HepG2 (cell line): ENCODE data around the gene MXI1. TPM values are rescaled to one million over a fixed set of nuclear protein-coding genes. Genes with fewer than 3 reads are reported as not detected.

Experiments used
- ATAC-seq: fragments of 200-7000 bp; cut with Tn5 transposase; 3 replicates; pipeline ENCODE4 v1.9.1; 2020; ENCODE audit warnings: mild to moderate bottlenecking, moderate library complexity
- BruUV-seq: library from RNA; stranded (reverse); fragments of 400-500 nt; replicated peaks from 2 replicates; lab custom pipeline; 2021; lab: Mats Ljungman, UMichigan
- CTCF ChIA-PET: fragments of 300-600 bp; formaldehyde crosslinking; extraction: SDS; loops from one replicate; lab custom pipeline; 2021; ENCODE audit warnings: low total read pairs, inconsistent platforms, low intra/inter-chr PET ratio; lab: Yijun Ruan, JAX
- POLR2A ChIA-PET: fragments of 350-600 bp; sonication (Branson Sonifier 250); formaldehyde crosslinking; loops from one replicate; lab custom pipeline; 2020; ENCODE audit warnings: antibody characterized with exemption, inconsistent platforms; lab: Yijun Ruan, JAX
- DNase-seq: peaks from one replicate; pipeline ENCODE4 v3.0.0-alpha.2; 2015; ENCODE audit warnings: low spot score
- FAIRE-seq: peaks from 3 replicates; lab custom pipeline; 2011; peaks lifted over from hg19 to GRCh38; lab: Jason Lieb, UNC
- H2AFZ ChIP-seq: one replicate; pipeline ENCODE4 v1.6.1; 2011; ENCODE audit warnings: low read length, inconsistent platforms
- H3K27ac ChIP-seq: fragments of 300-600 bp; 3 replicates; pipeline ENCODE4 v1.8.0; 2011; ENCODE audit warnings: mixed run types, mild to moderate bottlenecking, mixed read lengths, low read length, inconsistent platforms; ENCODE audit not compliant: insufficient read depth; ENCODE audit errors: extremely low read length
- H3K27me3 ChIP-seq, 2 experiments: fragments of 200-600 bp in 1 of 2; 2 replicates in 1 of 2; 3 replicates in 1 of 2; pipeline versions ENCODE4 v1.6.0 to v1.8.0; 2011; ENCODE audit warnings: low read length in 2 of 2, mild to moderate bottlenecking in 2 of 2, moderate library complexity in 2 of 2, inconsistent platforms in 1 of 2; ENCODE audit not compliant: insufficient read depth in 2 of 2, control insufficient read depth in 1 of 2
- H3K36me3 ChIP-seq, 2 experiments: fragments of 200-600 bp in 1 of 2; replicated peaks in 1 of 2; 2 replicates in 1 of 2; 3 replicates in 1 of 2; pipeline versions ENCODE4 v1.5.1 to v1.8.0; 2011; ENCODE audit warnings: low read length in 2 of 2, inconsistent platforms in 1 of 2; ENCODE audit not compliant: insufficient read depth in 2 of 2, control insufficient read depth in 1 of 2
- H3K4me1 ChIP-seq: 2 replicates; pipeline ENCODE4 v1.5.1; 2012; ENCODE audit warnings: low read length, inconsistent platforms; ENCODE audit not compliant: insufficient read depth
- H3K4me2 ChIP-seq: 2 replicates; pipeline ENCODE4 v1.6.0; 2011; ENCODE audit warnings: low read depth, low read length, inconsistent platforms
- H3K4me3 ChIP-seq, 3 experiments: fragments of 200-600 bp in 1 of 3; sonication (generic), shearing (Covaris generic) in 1 of 3; replicated peaks in 1 of 3; 2 replicates each; pipeline ENCODE4 v1.5.1; 2011 to 2016; ENCODE audit warnings: low read length in 3 of 3, inconsistent platforms in 2 of 3, low read depth in 2 of 3, mild to moderate bottlenecking in 2 of 3, control low read depth in 1 of 3, mixed read lengths in 1 of 3; ENCODE audit not compliant: insufficient read depth in 1 of 3
- H3K79me2 ChIP-seq: one replicate; pipeline ENCODE4 v1.6.1; 2011; ENCODE audit warnings: low read length, inconsistent platforms; ENCODE audit not compliant: insufficient read depth
- H3K9ac ChIP-seq: 2 replicates; pipeline ENCODE4 v1.6.0; 2011; ENCODE audit warnings: mild to moderate bottlenecking, low read depth, low read length, inconsistent platforms; ENCODE audit not compliant: insufficient read depth
- H3K9me3 ChIP-seq: 2 replicates; pipeline ENCODE4 v1.5.1; 2012; ENCODE audit warnings: mild to moderate bottlenecking, low read length
- H4K20me1 ChIP-seq: 2 replicates; pipeline ENCODE4 v1.6.0; 2011; ENCODE audit warnings: inconsistent platforms, mild to moderate bottlenecking, low read length, moderate library complexity; ENCODE audit not compliant: insufficient read depth
- ATM ChIP-seq: fragments of 450-650 bp; IDR thresholded peaks from 2 replicates; pipeline ENCODE4 v1.7.1; 2017; ENCODE audit warnings: mild to moderate bottlenecking, borderline replicate concordance
- EED ChIP-seq: sonication (generic); formaldehyde crosslinking; IDR thresholded peaks from 2 replicates; pipeline ENCODE4 v1.5.0; 2020; ENCODE audit warnings: mild to moderate bottlenecking, missing genetic modification reagents
- ELF1 ChIP-seq: sonication (generic); formaldehyde crosslinking; IDR thresholded peaks from 2 replicates; pipeline ENCODE4 v1.4.0; 2020; ENCODE audit warnings: missing genetic modification reagents
- HIC2 ChIP-seq: sonication (generic); formaldehyde crosslinking; IDR thresholded peaks from 2 replicates; pipeline ENCODE4 v1.9.0; 2022; ENCODE audit warnings: low read depth, missing genetic modification reagents
- KDM5A ChIP-seq: fragments of 200-600 bp; sonication (generic); IDR thresholded peaks from 2 replicates; pipeline ENCODE4 v1.7.0; 2018; ENCODE audit warnings: antibody characterized with exemption, mild to moderate bottlenecking, low read length, borderline replicate concordance
- NR3C1 ChIP-seq: sonication (generic); formaldehyde crosslinking; IDR thresholded peaks from 2 replicates; pipeline ENCODE4 v1.4.0; 2020; ENCODE audit warnings: missing genetic modification reagents
- TERF1 ChIP-seq: sonication (generic); formaldehyde crosslinking; IDR thresholded peaks from 2 replicates; pipeline ENCODE4 v1.8.0; 2022; ENCODE audit warnings: mild to moderate bottlenecking, missing genetic modification reagents, moderate library complexity
- ZFP90 ChIP-seq: sonication (generic); formaldehyde crosslinking; IDR thresholded peaks from 2 replicates; pipeline ENCODE4 v1.8.0; 2022; ENCODE audit warnings: missing genetic modification reagents, mild to moderate bottlenecking, inconsistent platforms, borderline replicate concordance
- ZFY ChIP-seq: sonication (generic); formaldehyde crosslinking; IDR thresholded peaks from 2 replicates; pipeline ENCODE4 v1.4.0; 2020; ENCODE audit warnings: missing genetic modification reagents
- ZNF33B ChIP-seq: sonication (generic); formaldehyde crosslinking; IDR thresholded peaks from 2 replicates; pipeline ENCODE4 v1.5.1; 2020; ENCODE audit warnings: mild to moderate bottlenecking, missing genetic modification reagents
- WGBS: methylation state at CpG from one replicate; pipeline ENCODE4 v1.1.6; 2017; ENCODE audit warnings: low lambda C conversion rate; 5-methylcytosine and 5-hydroxymethylcytosine counted together
- in situ Hi-C: cut with HindIII; loops from 2 replicates; pipeline ENCODE4 v1.10.0; 2017; ENCODE audit warnings: low pct_unique_long_range_greater_than_20kb; ENCODE audit not compliant: extremely low pct_ligation_motif_present
- intact Hi-C: fragments of 100-400 bp; cut with micrococcal nuclease; formaldehyde crosslinking; loops from one replicate; pipeline ENCODE4 v1.10.0; 2022; ENCODE audit not compliant: unreplicated experiment
- polyA plus RNA-seq, 8 experiments: library from polyadenylated mRNA; depleted of rRNA in 3 of 8; stranded (reverse) in 7 of 8; unstranded in 1 of 8; fragments of >200 nt; fragmentation: Illumina TruSeq in 4 of 8; extraction: Trizol in 4 of 8; gene quantifications; 2 replicates each; pipeline versions ENCODE4 v1.2.1 to v1.2.3, GENCODE V29; 2011 to 2016; ENCODE audit warnings: low read depth in 4 of 8, missing spikeins in 1 of 8, mixed read lengths in 1 of 8; ENCODE audit not compliant: insufficient read depth in 1 of 8
- total RNA-seq, 5 experiments: library from RNA; depleted of rRNA; stranded (reverse); fragments of >200 nt; fragmentation: Illumina TruSeq; extraction: Trizol; gene quantifications; 2 replicates each; pipeline ENCODE4 v1.2.3, GENCODE V29; 2016; ENCODE audit warnings: low read depth in 1 of 5

The MXI1 gene
- total and polyA plus RNA-seq, 2 of the 13 experiments (the other 11 are each of a cell fraction or from before 2014, with no cell fraction given) = 6.6 to 22.0 TPM

- intact Hi-C loops = no loop called here
- in situ Hi-C loops = no loop called here
- no peak overlapping the region for H3K9ac ChIP-seq
- no peaks in the 10 kb centered on the region; a peak in 1 of 5 replicates for H3K36me3 ChIP-seq
- DNase-seq = no peak
- POLR2A ChIA-PET = no interaction called here
- no peak for FAIRE-seq
- BruUV-seq = no TSS peak
- peaks cover 30% of the 10 kb centered on the region for H3K4me1 ChIP-seq
- ATAC-seq = peak; percentile 18; the same call in 2 of the 3 replicates
- H3K27ac ChIP-seq = no peak overlapping the region
- peaks cover 3 to 27% of the 10 kb centered on the region in 2 experiments; a peak in 3 of 5 replicates for H3K27me3 ChIP-seq
- no peaks in the 10 kb centered on the region for H3K79me2 ChIP-seq
- H4K20me1 ChIP-seq = no peaks in the 10 kb centered on the region
- no peaks in the 10 kb centered on the region for H3K9me3 ChIP-seq
- 19% methylated on average over 8 of the region's 8 CpGs for WGBS
- peak overlapping the region in 1 of 3 experiments; percentile 9; a peak in 2 of 6 replicates for H3K4me3 ChIP-seq
- CTCF ChIA-PET = no interaction called here
- no peak for TF ChIP-seq ZFP90 (CRISPR knock-in tag)
- no peak for TF ChIP-seq NR3C1 (CRISPR knock-in tag)
- TF ChIP-seq ZFY (CRISPR knock-in tag) = no peak
- no peak for TF ChIP-seq KDM5A
- TF ChIP-seq ZNF33B (CRISPR knock-in tag) = no peak
- TF ChIP-seq HIC2 (CRISPR knock-in tag) = 0 out of 2 replicates have a peak, but pooled peaks have one; percentile 15
- TF ChIP-seq ATM = no peak
- TF ChIP-seq TERF1 (CRISPR knock-in tag) = no peak
- TF ChIP-seq ELF1 (CRISPR knock-in tag) = peak; percentile 42; the same call in 1 of the 2 replicates
- no peak for TF ChIP-seq EED
- no peak overlapping the region for H2AFZ ChIP-seq
- peak overlapping the region; percentile 46; the same call in 1 of the 2 replicates for H3K4me2 ChIP-seq
Measured at GRCh38 chr10:110203500-110204455, 3.6 kb upstream of the MXI1 start.
